G401 (cell line): ENCODE measurements around the gene IRF4. TPM values are rescaled to one million over a fixed set of nuclear protein-coding genes. Genes with fewer than 3 reads are reported as not detected.

Experiments
- DNase-seq: peaks from one replicate; pipeline ENCODE4 v3.0.0-alpha.2; 2015; ENCODE audit warnings: low spot score
- in situ Hi-C: cut with HindIII; loops from 2 replicates; pipeline ENCODE4 v1.10.0; 2016; ENCODE audit warnings: low sequenced_read_pairs, mixed read lengths
- total RNA-seq: library from RNA; depleted of rRNA; stranded (reverse); fragments of >200 nt; shearing (Covaris generic); gene quantifications from 2 replicates; pipeline ENCODE4 v1.2.3, GENCODE V29; 2014

IRF4 gene
- total RNA-seq, 1 experiment from 2014 or later: not detected

DNA sequence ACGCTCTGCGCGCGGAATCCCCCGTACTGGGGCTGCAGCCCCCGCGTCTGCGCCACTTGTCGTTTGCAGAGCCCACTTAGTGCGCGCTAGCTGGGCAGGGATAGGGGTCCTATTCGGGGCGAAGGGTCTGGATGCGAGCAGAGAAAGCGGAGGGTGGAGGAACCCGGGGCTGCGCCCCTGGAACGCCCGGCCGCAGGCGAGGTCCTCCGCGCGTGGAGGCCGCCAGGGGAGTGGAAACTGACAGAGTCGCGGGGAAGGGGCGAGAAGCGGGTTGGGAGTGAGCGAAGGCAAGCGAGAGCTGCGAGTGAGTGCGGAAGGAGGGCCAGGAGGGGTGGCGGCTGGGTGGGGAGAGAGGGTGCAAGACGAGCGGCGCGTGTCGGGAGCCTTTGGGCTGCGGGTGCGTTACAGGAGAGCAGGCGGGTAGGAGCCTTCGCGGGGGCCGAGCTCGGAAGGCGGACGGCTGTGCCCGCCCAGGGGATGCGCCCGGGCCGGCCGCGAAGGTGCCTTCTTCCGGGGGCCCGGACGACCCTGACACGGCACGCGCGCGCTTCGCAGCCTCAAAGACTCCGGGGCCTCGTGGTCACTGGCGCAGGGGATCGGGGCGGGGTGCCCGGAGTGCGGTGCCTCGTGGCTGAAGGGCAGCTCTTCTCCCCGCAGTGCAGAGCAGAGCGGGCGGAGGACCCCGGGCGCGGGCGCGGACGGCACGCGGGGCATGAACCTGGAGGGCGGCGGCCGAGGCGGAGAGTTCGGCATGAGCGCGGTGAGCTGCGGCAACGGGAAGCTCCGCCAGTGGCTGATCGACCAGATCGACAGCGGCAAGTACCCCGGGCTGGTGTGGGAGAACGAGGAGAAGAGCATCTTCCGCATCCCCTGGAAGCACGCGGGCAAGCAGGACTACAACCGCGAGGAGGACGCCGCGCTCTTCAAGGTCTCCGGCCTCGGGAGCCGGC, 1.2 kb downstream of the IRF4 start:
- no peak for DNase-seq
- in situ Hi-C loops: no loop called here

DNA sequence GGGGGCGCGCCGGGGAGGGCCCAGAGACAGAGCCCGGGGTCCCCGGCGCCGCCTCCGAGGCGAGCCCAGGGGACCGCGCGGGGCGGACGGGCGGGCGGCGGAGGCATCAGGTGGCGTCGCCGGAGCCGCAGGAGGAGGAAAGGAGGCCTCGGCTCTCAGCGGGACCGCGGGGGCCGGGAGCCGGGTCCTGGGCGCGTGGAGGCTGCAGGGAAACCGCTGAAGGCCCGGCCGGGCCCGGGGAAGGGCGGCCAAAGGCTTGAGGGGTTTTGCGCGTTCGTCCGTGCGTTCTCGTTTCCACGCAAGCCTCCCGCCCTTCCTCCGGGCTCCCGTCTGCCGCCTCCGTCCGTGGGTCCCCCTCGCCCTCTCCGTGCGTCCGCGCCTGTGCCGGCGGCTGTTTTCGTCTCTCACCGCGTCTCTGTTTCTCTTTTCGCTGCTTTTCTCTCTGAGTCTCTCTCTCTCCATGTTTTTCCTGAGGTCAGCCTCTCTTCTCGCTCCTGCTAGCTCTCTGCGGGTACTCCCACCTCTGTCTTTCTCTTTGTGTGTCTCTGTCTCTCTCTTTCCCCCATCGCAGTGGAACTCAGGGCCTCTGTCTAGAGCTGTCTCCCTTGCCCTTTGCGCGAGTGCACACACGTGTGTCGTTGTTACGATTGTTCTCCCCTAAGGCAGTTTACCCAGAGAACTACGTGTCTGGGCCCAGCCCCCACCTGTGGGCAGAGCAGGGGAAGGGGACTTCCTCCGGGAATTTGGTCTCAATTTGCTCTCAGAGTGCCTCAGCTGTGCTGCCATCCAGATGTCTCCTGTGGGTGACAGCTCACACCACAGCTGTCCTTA, 2.1 kb downstream of the IRF4 start:
- in situ Hi-C loops: no loop called here
- no peak for DNase-seq

DNA sequence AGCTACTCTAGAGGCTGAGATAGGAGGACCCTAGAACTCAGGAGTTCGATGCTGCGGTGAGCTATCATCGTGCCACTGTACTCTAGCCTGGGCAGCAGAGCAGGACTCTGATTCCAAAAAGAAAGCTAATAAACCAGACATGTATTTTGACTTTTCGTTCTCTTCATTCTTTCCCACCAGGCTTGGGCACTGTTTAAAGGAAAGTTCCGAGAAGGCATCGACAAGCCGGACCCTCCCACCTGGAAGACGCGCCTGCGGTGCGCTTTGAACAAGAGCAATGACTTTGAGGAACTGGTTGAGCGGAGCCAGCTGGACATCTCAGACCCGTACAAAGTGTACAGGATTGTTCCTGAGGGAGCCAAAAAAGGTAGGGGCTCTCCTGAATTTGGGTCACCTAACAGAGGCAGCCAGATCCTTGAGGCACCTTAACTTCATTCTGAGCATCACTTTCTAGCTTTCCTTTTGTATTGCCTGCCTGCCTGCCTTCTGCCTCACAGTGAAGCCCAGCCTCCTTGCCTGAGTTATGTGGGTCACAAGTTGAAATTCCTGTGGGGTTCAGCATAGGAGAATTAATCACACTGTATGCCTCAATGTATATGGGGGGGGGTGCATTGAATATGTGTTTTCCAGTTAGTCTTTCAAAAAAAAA, 3.2 kb downstream of the IRF4 start:
- no peak for DNase-seq
- in situ Hi-C loops: no loop called here

DNA sequence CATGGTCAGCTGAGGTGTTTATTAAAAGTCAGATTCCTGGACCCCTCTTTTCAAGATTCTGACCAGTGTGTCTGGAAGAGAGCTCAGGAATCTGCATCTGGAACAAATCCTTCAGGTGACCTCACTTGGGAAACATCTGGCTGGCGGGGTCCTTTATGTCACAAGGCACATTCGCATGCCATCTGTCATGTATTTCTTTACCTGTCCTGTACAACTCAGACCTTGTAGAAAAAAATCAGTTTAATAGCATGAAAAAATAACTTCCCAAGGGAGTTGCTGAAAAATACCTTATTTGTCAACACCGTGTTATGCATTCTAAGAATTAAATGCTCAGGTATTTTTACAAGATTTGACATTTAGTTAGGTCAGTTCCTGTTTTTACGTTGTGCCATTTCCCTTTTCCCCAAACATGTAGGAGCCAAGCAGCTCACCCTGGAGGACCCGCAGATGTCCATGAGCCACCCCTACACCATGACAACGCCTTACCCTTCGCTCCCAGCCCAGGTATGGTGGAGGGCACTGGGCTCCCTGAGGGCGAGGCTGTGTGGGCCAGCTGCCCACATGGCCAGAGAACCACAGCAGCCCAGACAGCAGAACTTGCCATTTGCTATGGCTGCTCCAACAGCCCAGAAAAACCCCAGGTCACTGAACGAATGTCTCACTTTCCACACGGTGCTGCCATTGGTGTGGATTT, 4.0 kb downstream of the IRF4 start:
- in situ Hi-C loops: no loop called here
- no peak for DNase-seq

DNA sequence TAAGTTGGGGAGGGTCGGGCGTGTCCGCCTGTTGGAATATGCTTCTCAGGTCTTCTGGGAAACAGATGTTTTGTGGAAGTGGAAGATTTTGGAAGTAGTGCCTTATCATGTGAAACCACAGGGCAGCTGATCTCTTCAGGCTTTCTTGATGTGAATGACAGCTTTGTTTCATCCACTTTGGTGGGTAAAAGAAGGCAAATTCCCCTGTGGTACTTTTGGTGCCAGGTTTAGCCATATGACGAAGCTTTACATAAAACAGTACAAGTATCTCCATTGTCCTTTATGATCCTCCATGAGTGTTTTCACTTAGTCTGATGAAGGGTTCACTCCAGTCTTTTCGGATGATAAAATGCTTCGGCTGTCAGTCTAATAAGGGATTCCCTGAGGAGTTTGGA, 4.6 kb downstream of the IRF4 start:
- DNase-seq: no peak
- in situ Hi-C loops: no loop called here

DNA sequence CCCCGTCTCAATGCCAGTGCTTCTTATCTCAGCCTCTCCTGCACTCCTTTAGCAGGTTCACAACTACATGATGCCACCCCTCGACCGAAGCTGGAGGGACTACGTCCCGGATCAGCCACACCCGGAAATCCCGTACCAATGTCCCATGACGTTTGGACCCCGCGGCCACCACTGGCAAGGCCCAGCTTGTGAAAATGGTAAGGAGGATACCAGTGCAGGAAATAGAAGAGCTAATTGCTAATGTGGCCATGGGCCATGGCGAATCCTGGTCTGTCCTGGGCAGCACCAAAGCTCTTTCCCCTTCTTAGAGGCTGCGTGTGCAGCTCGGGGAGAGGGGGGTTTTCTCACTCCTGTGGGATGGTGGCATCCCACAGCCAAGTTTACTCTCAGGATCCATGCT, 5.5 kb downstream of the IRF4 start:
- no peak for DNase-seq
- in situ Hi-C loops: no loop called here

DNA sequence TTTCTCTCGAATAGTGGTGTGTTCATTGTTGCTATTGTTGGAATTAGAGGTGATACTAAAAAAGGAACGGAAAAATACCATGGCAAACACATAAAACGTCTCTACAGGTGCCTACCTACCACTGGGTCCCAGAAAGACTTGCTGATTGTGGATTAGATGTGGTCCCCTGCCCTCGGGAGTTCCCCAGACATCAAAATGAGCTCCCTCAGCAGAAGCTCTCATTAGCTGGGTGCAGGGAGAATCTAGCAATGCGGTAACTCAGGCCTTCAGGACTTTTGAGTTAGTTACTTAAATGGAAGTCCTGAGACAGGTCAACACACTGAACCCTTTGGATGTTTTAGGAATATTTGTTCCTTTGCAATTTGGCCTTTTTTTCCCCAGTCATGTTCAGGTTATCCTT, 6.1 kb downstream of the IRF4 start:
- DNase-seq: no peak
- in situ Hi-C loops: no loop called here

DNA sequence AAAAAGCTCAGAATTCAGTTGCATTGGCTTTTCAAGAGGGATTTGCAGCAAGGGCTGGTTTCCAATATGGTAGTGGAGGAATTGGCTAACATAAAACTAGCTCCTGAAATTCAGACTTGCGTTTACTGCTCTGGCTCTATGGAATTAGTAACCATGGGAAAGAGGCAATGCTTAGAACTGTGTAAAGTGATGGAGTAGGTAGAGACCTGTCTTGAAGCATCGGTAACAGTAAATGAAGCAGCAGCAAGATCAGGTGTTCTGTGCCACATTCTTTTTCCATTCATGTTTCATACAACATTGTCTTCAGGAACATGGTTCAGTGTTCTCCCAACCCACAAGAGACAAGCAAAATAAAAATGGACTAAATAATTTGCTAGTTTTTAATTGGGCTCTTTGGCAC, 6.5 kb downstream of the IRF4 start:
- DNase-seq: no peak
- in situ Hi-C loops: no loop called here

DNA sequence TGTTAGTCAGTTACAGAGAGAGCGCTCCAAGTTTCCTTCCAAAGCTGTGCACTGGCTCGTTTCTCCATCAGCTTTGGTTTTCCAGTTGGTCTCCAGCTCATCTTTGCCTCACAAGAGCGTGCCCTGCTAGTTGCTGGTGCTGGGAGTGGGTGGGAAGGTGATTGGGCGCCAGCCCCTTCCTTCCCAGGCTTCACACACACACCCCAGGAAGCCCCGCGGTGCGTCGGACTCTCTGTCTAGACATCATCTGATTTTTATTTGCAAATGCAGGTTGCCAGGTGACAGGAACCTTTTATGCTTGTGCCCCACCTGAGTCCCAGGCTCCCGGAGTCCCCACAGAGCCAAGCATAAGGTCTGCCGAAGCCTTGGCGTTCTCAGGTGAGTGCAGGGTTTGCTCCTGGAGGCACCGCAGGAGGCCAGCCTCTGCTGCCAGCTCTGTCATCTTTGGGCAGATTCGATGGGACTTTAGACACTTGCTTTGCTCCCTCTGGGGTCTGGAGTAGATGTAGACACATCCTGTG, 7.1 kb downstream of the IRF4 start:
- DNase-seq: no peak
- in situ Hi-C loops: no loop called here

DNA sequence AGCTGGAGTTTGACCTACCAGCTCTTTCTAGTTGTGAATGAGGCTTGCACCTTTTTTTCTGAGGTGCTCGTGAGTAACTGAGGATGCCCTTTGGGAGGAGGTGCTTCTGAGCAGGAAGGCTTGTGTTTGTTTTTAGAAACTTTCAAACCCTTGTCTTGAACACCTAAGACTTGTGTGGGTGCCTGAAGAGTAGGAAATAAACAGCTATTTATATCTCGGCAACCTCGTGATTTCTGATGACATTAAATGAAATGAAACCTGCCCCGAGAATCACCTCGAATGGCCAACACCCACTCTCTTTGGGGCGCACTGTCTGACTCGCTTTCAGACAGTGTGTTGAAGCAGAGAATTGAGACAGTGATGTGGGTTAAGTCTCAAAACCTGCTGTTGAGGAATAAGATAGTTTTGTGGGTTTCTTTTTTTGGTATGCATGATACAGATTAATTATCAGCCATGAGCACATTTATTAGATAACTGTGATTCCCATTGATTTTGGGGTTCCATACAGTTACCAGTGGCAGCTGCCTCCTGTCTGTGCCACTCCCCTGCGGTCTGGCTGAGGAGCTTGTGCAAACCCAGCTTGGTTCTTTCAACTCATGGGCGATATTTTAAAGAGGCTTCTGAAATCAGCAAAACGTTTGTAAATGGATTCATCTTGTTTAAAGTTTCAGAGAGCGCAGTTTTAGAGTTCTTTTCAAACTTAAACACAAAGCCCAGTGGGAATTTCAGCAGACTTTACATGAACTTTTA, 8.4 kb downstream of the IRF4 start:
- DNase-seq: no peak
- in situ Hi-C loops: no loop called here

DNA sequence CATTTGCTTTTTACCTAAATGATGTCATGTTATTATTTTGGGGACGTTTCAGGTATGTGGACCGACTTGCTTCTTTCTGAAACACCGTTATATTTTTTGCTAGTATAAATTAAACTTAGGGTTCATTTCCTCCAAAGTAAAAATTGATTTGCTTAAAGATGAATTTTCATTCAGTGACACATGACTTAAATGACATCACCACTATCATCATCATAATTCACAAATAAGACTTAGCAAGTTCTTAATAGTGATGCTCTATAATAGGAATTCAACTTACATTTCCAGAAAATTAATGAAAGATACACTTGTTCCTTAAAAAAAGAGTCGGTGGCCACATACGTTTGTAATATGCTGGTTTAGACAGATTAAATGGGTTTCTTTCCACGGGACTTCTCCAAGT, 9.3 kb downstream of the IRF4 start:
- no peak for DNase-seq
- in situ Hi-C loops: no loop called here

DNA sequence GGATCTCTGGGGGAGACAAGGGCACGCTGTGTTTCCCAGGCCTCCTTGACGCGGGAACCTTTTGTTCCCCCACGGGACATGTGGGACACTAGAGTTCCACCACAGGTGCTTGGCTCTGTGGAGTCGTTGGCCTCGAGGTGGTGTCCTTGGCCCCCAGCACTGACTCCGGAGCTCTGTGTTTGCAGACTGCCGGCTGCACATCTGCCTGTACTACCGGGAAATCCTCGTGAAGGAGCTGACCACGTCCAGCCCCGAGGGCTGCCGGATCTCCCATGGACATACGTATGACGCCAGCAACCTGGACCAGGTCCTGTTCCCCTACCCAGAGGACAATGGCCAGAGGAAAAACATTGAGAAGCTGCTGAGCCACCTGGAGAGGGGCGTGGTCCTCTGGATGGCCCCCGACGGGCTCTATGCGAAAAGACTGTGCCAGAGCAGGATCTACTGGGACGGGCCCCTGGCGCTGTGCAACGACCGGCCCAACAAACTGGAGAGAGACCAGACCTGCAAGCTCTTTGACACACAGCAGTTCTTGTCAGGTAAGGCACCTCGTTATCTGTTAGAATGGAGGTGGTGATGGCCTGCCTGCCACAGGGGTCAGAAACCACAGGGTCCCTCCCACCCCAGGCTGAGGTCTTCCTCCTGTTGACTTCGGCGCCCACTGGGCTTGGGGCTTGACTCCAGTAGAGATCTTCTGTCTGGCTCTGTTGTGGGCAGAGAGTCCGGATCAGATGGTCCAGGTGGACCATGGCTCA, 9.9 kb downstream of the IRF4 start:
- in situ Hi-C loops: no loop called here
- no peak for DNase-seq

DNA sequence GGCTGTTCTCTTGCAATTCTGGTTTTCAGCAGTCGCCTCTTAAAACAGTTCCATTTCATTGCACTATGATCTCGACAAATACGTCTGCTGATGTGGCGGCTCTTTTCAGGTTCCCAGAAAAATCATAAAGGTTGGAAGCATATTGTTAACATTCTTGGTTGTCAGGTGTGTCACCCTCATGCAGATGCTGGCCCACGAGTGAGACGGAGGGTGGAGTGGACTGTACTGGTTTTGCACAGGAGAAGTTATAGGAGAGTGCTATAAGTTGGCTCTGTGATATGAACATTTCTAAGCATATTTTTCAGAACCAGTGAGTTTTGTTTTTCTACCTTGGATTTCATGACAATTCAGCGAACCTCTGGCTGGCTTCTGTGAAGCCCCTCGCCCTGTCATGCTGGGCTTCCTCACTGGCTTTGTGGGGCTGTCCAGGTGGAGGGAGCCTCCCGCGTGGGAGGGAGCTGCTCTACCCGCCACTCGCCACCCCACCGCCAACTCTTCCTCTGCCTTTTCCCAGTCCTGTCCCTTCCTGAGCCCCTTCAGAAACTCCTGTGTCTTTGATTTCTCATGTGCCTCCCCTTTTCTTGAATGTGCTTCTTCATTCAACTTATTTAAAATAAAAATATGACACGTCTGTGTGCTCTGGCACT, 10.6 kb downstream of the IRF4 start:
- no peak for DNase-seq
- in situ Hi-C loops: no loop called here

DNA sequence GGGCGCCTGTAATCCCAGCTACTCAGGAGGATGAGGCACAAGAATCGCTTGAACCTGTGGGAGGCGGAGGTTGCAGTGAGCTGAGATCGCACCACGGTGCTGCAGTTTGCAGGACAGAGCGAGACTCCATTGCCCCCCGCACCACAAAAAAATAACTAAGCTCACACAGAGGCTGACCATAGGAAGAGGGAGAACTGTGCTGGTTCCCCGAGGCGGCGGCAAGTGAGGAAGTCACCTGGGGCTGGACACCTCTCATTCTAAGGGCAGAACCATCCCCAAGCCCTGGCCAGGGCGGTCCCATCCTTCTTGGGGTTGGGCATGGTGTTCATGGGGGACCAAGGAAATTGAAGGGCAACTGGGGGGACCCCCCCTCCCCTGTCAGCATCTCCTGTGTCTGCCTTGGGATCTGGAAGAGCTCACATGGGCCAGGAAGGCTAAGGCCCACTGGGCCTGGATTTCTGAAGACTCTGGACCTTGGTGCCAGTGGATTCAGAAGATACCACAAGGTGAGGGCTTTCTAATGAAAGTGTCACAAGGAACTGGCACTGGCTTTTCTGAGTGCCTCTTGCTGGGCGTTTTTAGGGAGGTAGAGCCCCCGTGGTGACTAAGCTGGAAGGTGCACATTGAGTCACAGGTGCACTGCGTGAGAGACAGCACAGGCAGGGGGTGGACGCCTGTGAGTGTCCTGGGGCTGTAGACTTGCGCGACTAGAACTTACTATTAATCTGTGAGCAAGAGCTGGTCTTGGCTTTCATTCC, 11.5 kb downstream of the IRF4 start:
- in situ Hi-C loops: no loop called here

DNA sequence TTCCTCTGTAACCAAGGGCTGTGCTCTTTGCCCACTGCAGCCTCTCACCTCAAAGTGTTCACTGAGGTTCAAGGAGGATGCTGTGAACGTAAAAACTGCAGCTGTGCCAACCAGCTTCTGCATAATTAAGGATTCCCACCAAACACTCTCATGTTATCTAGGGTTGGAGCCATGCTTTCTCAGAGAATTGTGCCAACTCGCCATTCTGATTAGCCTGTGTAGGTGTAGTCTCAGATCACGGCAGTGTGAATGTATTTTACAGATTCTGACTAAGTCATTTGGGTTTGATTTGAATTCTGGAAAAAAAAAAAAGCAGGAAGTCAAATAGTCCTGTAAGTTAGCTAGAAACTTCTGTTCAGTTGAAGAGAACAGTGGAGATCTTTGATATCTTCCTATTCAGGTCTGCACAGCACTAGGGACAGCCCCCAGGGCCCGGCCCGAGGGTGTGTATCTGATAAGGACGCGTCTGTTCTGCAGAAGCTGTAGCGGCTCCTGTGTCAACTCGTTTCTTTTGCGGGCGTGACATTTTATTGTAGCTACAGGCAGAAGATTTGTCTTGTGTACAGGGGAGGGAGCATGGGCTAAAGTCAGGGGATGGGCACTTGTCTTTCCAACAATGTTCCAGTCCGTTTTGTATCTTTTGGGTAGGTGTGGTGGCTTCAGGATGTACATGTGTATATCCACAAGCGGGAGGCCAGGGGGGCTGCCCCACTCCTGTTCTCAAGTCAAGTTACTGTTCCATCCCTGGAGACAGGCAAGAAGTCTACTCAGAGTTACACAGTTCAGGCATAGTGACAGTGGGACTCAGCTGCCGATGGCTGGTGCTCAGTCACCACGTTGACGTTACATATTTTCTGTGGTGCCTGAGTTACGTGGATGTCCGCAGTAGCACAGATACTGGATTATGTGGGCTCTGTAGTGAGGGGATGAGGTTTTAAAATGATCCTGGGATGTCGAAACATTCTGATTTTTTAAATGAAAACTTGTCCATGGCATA, 12.4 kb downstream of the IRF4 start:
- DNase-seq: no peak
- in situ Hi-C loops: no loop called here

More for the DNA sequence above, 11.5 kb downstream of the IRF4 start:
- no peak for DNase-seq
